Neural progenitor cell (in vitro differentiated cells): ENCODE measurements around the gene AREG. TPM values are rescaled to one million over a fixed set of nuclear protein-coding genes. Genes with fewer than 3 reads are reported as not detected.

Source experiments
- DNase-seq: peaks from one replicate; pipeline ENCODE4 v3.0.0-alpha.2; 2016; ENCODE audit warnings: low spot score
- H2AFZ ChIP-seq: fragments of 200-600 bp; sonication (generic); replicated peaks from 2 replicates; pipeline ENCODE4 v1.6.1; 2016; ENCODE audit warnings: antibody characterized with exemption
- H3F3A ChIP-seq: fragments of 200-600 bp; sonication (generic); 2 replicates; pipeline ENCODE4 v1.6.1; 2016; ENCODE audit warnings: antibody characterized with exemption, low read depth
- H3K27ac ChIP-seq: fragments of 200-600 bp; sonication (generic); 2 replicates; pipeline ENCODE4 v1.5.1; 2016; ENCODE audit warnings: mild to moderate bottlenecking
- H3K27me3 ChIP-seq: fragments of 200-600 bp; sonication (generic); 2 replicates; pipeline ENCODE4 v1.6.1; 2016; ENCODE audit warnings: mild to moderate bottlenecking, moderate library complexity
- H3K36me3 ChIP-seq: fragments of 200-600 bp; sonication (generic); 2 replicates; pipeline ENCODE4 v1.5.1; 2016
- H3K4me1 ChIP-seq: fragments of 200-600 bp; sonication (generic); 2 replicates; pipeline ENCODE4 v1.6.1; 2016; ENCODE audit warnings: mixed run types
- H3K4me2 ChIP-seq: fragments of 200-600 bp; sonication (generic); 2 replicates; pipeline ENCODE4 v1.6.1; 2016
- H3K4me3 ChIP-seq: fragments of 200-600 bp; sonication (generic); 2 replicates; pipeline ENCODE4 v1.5.1; 2016
- H3K79me2 ChIP-seq: fragments of 200-600 bp; sonication (generic); 2 replicates; pipeline ENCODE4 v1.6.1; 2016; ENCODE audit warnings: low read depth
- H3K9ac ChIP-seq: fragments of 200-600 bp; sonication (generic); 2 replicates; pipeline ENCODE4 v1.6.1; 2016
- H3K9me3 ChIP-seq: fragments of 200-600 bp; sonication (generic); 2 replicates; pipeline ENCODE4 v1.5.1; 2016; ENCODE audit warnings: low read depth
- H4K20me1 ChIP-seq: fragments of 200-600 bp; sonication (generic); 2 replicates; pipeline ENCODE4 v1.6.1; 2016; ENCODE audit warnings: low read depth
- H3K27ac Mint-ChIP-seq: 3 replicates; pipeline ENCODE4 v1.8.0; 2021; ENCODE audit warnings: mixed read lengths
- H3K27me3 Mint-ChIP-seq: 2 replicates; pipeline ENCODE4 v1.8.0; 2022; ENCODE audit warnings: low read depth, mild to moderate bottlenecking, inconsistent platforms, moderate library complexity, mixed read lengths; ENCODE audit not compliant: insufficient read depth
- H3K36me3 Mint-ChIP-seq: 3 replicates; pipeline ENCODE4 v1.8.0; 2021; ENCODE audit warnings: mixed read lengths
- H3K4me1 Mint-ChIP-seq: 3 replicates; pipeline ENCODE4 v1.8.0; 2021; ENCODE audit warnings: mixed read lengths
- H3K4me3 Mint-ChIP-seq: 3 replicates; pipeline ENCODE4 v1.8.0; 2021; ENCODE audit warnings: mild to moderate bottlenecking, moderate library complexity, mixed read lengths
- H3K9me3 Mint-ChIP-seq: 3 replicates; pipeline ENCODE4 v1.8.0; 2020; ENCODE audit warnings: mixed read lengths
- EZH2 ChIP-seq: fragments of 200-600 bp; sonication (generic); IDR thresholded peaks from 2 replicates; pipeline ENCODE4 v1.6.1; 2017; ENCODE audit warnings: antibody characterized with exemption, mild to moderate bottlenecking, moderate library complexity
- EZH2phosphoT487 ChIP-seq: fragments of 200-600 bp; sonication (generic); IDR thresholded peaks from 2 replicates; pipeline ENCODE4 v1.6.1; 2017; ENCODE audit warnings: antibody characterized with exemption
- total RNA-seq: library from RNA; depleted of rRNA; stranded (reverse); fragments of >200 nt; gene quantifications from 2 replicates; pipeline ENCODE4 v1.2.3, GENCODE V29; 2015; ENCODE audit warnings: low replicate concordance
- TF ChIP-seq, protein P1 (sequence below): fragments of 200-600 bp; sonication (generic); IDR thresholded peaks from 2 replicates; pipeline ENCODE4 v1.5.1; 2017; ENCODE audit warnings: antibody characterized with exemption, mild to moderate bottlenecking

AREG gene
- total RNA-seq, 1 donor from 2014 or later = not detected

DNA sequence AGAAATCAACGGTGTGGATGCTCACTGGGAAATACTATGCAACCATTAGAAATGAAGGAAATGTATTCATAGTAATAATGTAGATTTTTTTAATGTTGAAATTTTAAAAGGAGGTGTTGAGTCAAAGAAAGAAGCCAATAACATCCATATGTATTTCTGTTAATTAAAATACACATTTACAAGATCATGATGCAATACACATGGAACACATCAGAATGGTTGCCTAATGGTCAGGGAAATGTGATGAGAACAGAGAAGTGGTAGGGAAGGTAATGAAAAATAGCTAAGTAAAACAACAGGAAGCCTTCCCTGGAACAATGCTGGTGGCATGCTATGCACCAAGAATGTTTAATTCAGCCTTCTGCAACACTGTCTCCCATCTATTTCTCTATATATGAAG, 18.2 kb downstream of the AREG start:
- Histone ChIP-seq H3F3A (no peaks in the 10 kb centered on the region), H3K79me2 (no peaks in the 10 kb centered on the region), H3K36me3 (no peaks in the 10 kb centered on the region), H4K20me1 (no peaks in the 10 kb centered on the region), H3K9me3 (no peaks in the 10 kb centered on the region), H3K4me3 (no peak overlapping the region), H3K9ac (no peak overlapping the region), H3K4me1 (no peaks in the 10 kb centered on the region), H3K27ac (no peak overlapping the region), H3K4me2 (no peak overlapping the region), H3K27me3 (no peaks in the 10 kb centered on the region), H2AFZ (no peak overlapping the region)
- TF ChIP-seq, protein P1, sequence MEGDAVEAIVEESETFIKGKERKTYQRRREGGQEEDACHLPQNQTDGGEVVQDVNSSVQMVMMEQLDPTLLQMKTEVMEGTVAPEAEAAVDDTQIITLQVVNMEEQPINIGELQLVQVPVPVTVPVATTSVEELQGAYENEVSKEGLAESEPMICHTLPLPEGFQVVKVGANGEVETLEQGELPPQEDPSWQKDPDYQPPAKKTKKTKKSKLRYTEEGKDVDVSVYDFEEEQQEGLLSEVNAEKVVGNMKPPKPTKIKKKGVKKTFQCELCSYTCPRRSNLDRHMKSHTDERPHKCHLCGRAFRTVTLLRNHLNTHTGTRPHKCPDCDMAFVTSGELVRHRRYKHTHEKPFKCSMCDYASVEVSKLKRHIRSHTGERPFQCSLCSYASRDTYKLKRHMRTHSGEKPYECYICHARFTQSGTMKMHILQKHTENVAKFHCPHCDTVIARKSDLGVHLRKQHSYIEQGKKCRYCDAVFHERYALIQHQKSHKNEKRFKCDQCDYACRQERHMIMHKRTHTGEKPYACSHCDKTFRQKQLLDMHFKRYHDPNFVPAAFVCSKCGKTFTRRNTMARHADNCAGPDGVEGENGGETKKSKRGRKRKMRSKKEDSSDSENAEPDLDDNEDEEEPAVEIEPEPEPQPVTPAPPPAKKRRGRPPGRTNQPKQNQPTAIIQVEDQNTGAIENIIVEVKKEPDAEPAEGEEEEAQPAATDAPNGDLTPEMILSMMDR = no peak
- TF ChIP-seq EZH2phosphoT487 (no peak), EZH2 (no peak)
- H3K9me3 Mint-ChIP-seq = no peaks in the 10 kb centered on the region
- H3K27me3 Mint-ChIP-seq = peaks cover 5% of the 10 kb centered on the region
- no peak overlapping the region for H3K4me3 Mint-ChIP-seq
- no peaks in the 10 kb centered on the region for H3K4me1 Mint-ChIP-seq
- H3K27ac Mint-ChIP-seq = no peak overlapping the region
- no peak for DNase-seq
- H3K36me3 Mint-ChIP-seq = peaks cover 2% of the 10 kb centered on the region

DNA sequence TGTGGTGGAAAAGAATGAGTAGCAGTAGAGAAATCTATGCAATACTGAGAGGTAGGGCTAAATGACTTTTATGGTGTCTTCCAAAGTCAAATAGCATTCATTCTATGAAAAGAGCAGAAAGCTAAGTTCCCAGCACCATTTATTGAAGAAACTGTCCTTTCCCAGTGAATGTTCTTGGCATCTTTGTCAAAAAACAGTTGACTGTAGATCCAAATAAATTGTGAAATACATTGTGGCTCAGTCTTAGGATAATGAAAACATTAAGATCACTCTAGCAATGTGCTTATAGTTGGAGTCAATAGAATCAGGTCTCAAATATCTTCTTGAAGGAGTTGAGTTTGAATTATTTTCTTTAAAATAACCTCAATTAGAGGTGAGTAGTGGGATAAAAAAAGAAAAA, 19.4 kb downstream of the AREG start:
- Mint-ChIP-seq H3K27me3 (peaks cover 3% of the 10 kb centered on the region), H3K4me3 (no peak overlapping the region), H3K27ac (no peak overlapping the region), H3K9me3 (no peaks in the 10 kb centered on the region), H3K4me1 (no peaks in the 10 kb centered on the region), H3K36me3 (peaks cover 2% of the 10 kb centered on the region)
- H3F3A ChIP-seq = no peaks in the 10 kb centered on the region
- no peak overlapping the region for H3K4me3 ChIP-seq
- DNase-seq = no peak
- no peaks in the 10 kb centered on the region for H4K20me1 ChIP-seq
- TF ChIP-seq, protein P1 = no peak
- TF ChIP-seq EZH2phosphoT487 (no peak), EZH2 (no peak)
- H3K79me2 ChIP-seq = no peaks in the 10 kb centered on the region
- H3K4me2 ChIP-seq = no peak overlapping the region
- no peaks in the 10 kb centered on the region for H3K4me1 ChIP-seq
- no peak overlapping the region for H2AFZ ChIP-seq
- no peaks in the 10 kb centered on the region for H3K36me3 ChIP-seq
- no peak overlapping the region for H3K27ac ChIP-seq
- no peaks in the 10 kb centered on the region for H3K27me3 ChIP-seq
- H3K9ac ChIP-seq = no peak overlapping the region
- no peaks in the 10 kb centered on the region for H3K9me3 ChIP-seq

DNA sequence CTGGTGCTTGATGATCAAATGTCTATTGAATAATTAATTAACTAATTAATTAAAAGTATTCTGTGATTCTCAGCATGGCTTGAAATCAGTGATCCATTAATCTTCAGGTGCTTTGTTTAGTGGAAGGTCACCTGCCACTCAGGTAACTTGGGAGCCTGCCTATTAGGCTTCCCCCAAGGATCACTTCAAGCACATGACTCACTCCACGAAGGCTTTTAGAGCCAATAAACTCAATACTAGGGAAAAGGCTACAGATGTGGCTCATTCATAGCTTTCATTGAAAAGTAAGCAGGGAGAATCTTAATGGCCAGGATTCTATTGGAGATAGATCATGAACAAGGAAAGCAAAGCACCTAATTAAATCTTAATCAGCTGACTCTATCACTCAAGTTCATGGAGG, 21.3 kb downstream of the AREG start:
- Histone ChIP-seq H3K9ac (no peak overlapping the region), H3K27ac (no peak overlapping the region), H3K36me3 (no peaks in the 10 kb centered on the region), H3K4me3 (no peak overlapping the region), H4K20me1 (no peaks in the 10 kb centered on the region), H3K4me2 (no peak overlapping the region), H2AFZ (no peak overlapping the region), H3K27me3 (no peaks in the 10 kb centered on the region), H3K79me2 (no peaks in the 10 kb centered on the region), H3K4me1 (no peaks in the 10 kb centered on the region), H3F3A (no peaks in the 10 kb centered on the region), H3K9me3 (no peaks in the 10 kb centered on the region)
- DNase-seq = no peak
- H3K27me3 Mint-ChIP-seq = peaks cover 3% of the 10 kb centered on the region
- H3K4me1 Mint-ChIP-seq = no peaks in the 10 kb centered on the region
- no peak overlapping the region for H3K4me3 Mint-ChIP-seq
- H3K36me3 Mint-ChIP-seq = no peaks in the 10 kb centered on the region
- no peaks in the 10 kb centered on the region for H3K9me3 Mint-ChIP-seq
- TF ChIP-seq EZH2phosphoT487 (no peak), EZH2 (no peak)
- TF ChIP-seq, protein P1 = no peak
- H3K27ac Mint-ChIP-seq = no peak overlapping the region

DNA sequence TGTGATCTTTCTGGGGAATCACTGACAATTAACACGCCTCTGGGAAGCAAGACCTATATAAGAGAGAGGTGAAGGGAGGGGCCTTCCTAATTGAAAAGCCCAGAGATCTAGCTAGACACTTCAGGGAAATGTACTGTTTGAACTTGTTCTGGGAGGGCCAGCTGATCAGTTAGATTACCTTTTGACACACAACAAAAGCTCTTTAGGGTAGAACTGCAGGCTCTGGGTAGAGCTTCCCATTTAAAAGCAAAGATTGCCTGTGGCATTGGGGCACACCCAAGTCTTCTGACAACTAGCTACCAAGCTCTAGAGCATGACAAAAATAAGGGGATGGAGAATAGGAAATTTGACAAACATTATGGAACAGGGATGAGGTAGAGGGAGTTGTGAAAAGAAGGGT, 26.3 kb downstream of the AREG start:
- no peak overlapping the region for H3K27ac Mint-ChIP-seq
- no peak overlapping the region for H3K9ac ChIP-seq

More for the DNA sequence above, 26.3 kb downstream of the AREG start:
- H3K36me3 ChIP-seq = no peaks in the 10 kb centered on the region
- H3K36me3 Mint-ChIP-seq = no peaks in the 10 kb centered on the region
- no peaks in the 10 kb centered on the region for H3K9me3 Mint-ChIP-seq
- no peaks in the 10 kb centered on the region for H3K4me1 ChIP-seq
- H3K4me3 Mint-ChIP-seq = no peak overlapping the region
- no peak overlapping the region for H3K4me2 ChIP-seq
- H4K20me1 ChIP-seq = no peaks in the 10 kb centered on the region
- no peaks in the 10 kb centered on the region for H3K4me1 Mint-ChIP-seq
- TF ChIP-seq EZH2phosphoT487 = no peak
- TF ChIP-seq EZH2 = no peak
- H2AFZ ChIP-seq = no peak overlapping the region
- no peaks in the 10 kb centered on the region for H3K79me2 ChIP-seq
- no peak overlapping the region for H3K4me3 ChIP-seq
- no peaks in the 10 kb centered on the region for H3K27me3 Mint-ChIP-seq
- no peaks in the 10 kb centered on the region for H3K9me3 ChIP-seq
- H3K27me3 ChIP-seq = no peaks in the 10 kb centered on the region
- no peak for DNase-seq
- H3F3A ChIP-seq = no peaks in the 10 kb centered on the region
- no peak overlapping the region for H3K27ac ChIP-seq
